HEK293 (cell line): ENCODE measurements around the gene NFATC3.

Source experiments
- CTCF ChIA-PET: fragments of 350-600 bp; formaldehyde crosslinking; extraction: SDS; loops from one replicate; lab custom pipeline; 2021; ENCODE audit warnings: antibody characterized with exemption; lab: Yijun Ruan, JAX
- POLR2A ChIA-PET: fragments of 300-600 bp; formaldehyde crosslinking; extraction: SDS; loops from one replicate; lab custom pipeline; 2020; ENCODE audit warnings: antibody characterized with exemption, inconsistent platforms; lab: Yijun Ruan, JAX
- H3K27ac ChIP-seq: fragments of 200-500 bp; sonication (Bioruptor generic); 2 replicates; pipeline ENCODE4 v1.5.1; 2014; ENCODE audit warnings: low read depth, low read length, control low read depth, inconsistent platforms; ENCODE audit errors: extremely low read depth
- H3K36me3 ChIP-seq, 2 experiments: fragments of 200-500 bp in 1 of 2; sonication (Bioruptor generic) in 1 of 2; 1 replicate in 1 of 2; 2 replicates in 1 of 2; pipeline ENCODE4 v1.5.1; 2014 to 2017; ENCODE audit warnings: inconsistent platforms in 2 of 2, low read length in 2 of 2; ENCODE audit not compliant: control insufficient read depth in 2 of 2, insufficient read depth in 1 of 2
- H3K4me1 ChIP-seq: fragments of 200-500 bp; sonication (Bioruptor generic); 2 replicates; pipeline ENCODE4 v1.5.1; 2014; ENCODE audit warnings: mild to moderate bottlenecking, low read length, inconsistent platforms; ENCODE audit not compliant: control insufficient read depth, insufficient read depth
- H3K4me3 ChIP-seq: 2 replicates; pipeline ENCODE4 v1.5.1; 2011; ENCODE audit warnings: low read depth, mild to moderate bottlenecking, control low read depth, low read length, moderate library complexity
- H3K9me3 ChIP-seq: fragments of 200-500 bp; sonication (Bioruptor generic); 2 replicates; pipeline ENCODE4 v1.5.1; 2014; ENCODE audit warnings: low read depth, low read length, inconsistent platforms; ENCODE audit not compliant: control insufficient read depth, insufficient read depth
- HIC1 ChIP-seq: fragments of 450-650 bp; formaldehyde crosslinking; IDR thresholded peaks from 2 replicates; pipeline ENCODE4 v1.5.1; 2016; ENCODE audit warnings: missing biosample characterization, missing genetic modification characterization
- MEIS1 ChIP-seq: sonication (generic); formaldehyde crosslinking; IDR thresholded peaks from 2 replicates; pipeline ENCODE4 v1.8.1; 2022; ENCODE audit warnings: missing genetic modification reagents, mild to moderate bottlenecking, borderline replicate concordance
- MZF1 ChIP-seq: fragments of 450-650 bp; formaldehyde crosslinking; IDR thresholded peaks from 2 replicates; pipeline ENCODE4 v1.5.1; 2017; ENCODE audit warnings: missing biosample characterization, missing genetic modification characterization, borderline replicate concordance
- PRDM4 ChIP-seq: fragments of 450-650 bp; formaldehyde crosslinking; IDR thresholded peaks from 2 replicates; pipeline ENCODE4 v1.5.1; 2017; ENCODE audit warnings: missing biosample characterization, missing genetic modification characterization
- PRDM6 ChIP-seq: fragments of 450-650 bp; formaldehyde crosslinking; IDR thresholded peaks from 2 replicates; pipeline ENCODE4 v1.5.1; 2017; ENCODE audit warnings: missing biosample characterization, missing genetic modification characterization
- RBAK ChIP-seq: fragments of 450-650 bp; formaldehyde crosslinking; IDR thresholded peaks from 2 replicates; pipeline ENCODE4 v1.5.1; 2016; ENCODE audit warnings: missing biosample characterization, missing genetic modification characterization
- SCRT2 ChIP-seq: fragments of 450-650 bp; formaldehyde crosslinking; IDR thresholded peaks from 2 replicates; pipeline ENCODE4 v1.5.1; 2016; ENCODE audit warnings: missing biosample characterization, missing genetic modification characterization
- YY2 ChIP-seq: fragments of 450-650 bp; formaldehyde crosslinking; IDR thresholded peaks from 2 replicates; pipeline ENCODE4 v1.5.1; 2016; ENCODE audit warnings: missing biosample characterization, missing genetic modification characterization
- ZBTB49 ChIP-seq: fragments of 450-650 bp; formaldehyde crosslinking; IDR thresholded peaks from 2 replicates; pipeline ENCODE4 v1.5.1; 2016; ENCODE audit warnings: missing biosample characterization, missing genetic modification characterization, low read depth
- ZIC2 ChIP-seq: fragments of 450-650 bp; formaldehyde crosslinking; IDR thresholded peaks from 2 replicates; pipeline ENCODE4 v1.5.1; 2016; ENCODE audit warnings: missing biosample characterization, missing genetic modification characterization
- ZNF155 ChIP-seq: fragments of 450-650 bp; formaldehyde crosslinking; IDR thresholded peaks from 2 replicates; pipeline ENCODE4 v1.5.1; 2016; ENCODE audit warnings: missing biosample characterization, missing genetic modification characterization
- ZNF175 ChIP-seq: fragments of 450-650 bp; formaldehyde crosslinking; IDR thresholded peaks from 2 replicates; pipeline ENCODE4 v1.5.1; 2016; ENCODE audit warnings: missing biosample characterization, missing genetic modification characterization
- ZNF2 ChIP-seq: fragments of 450-650 bp; formaldehyde crosslinking; IDR thresholded peaks from 2 replicates; pipeline ENCODE4 v1.5.1; 2016; ENCODE audit warnings: missing biosample characterization, missing genetic modification characterization
- ZNF239 ChIP-seq: fragments of 450-650 bp; formaldehyde crosslinking; IDR thresholded peaks from 2 replicates; pipeline ENCODE4 v1.5.1; 2016; ENCODE audit warnings: missing biosample characterization, missing genetic modification characterization
- ZNF341 ChIP-seq: fragments of 450-650 bp; formaldehyde crosslinking; IDR thresholded peaks from 2 replicates; pipeline ENCODE4; 2016; ENCODE audit warnings: low read depth, missing biosample characterization, missing genetic modification characterization
- ZNF394 ChIP-seq: fragments of 450-650 bp; formaldehyde crosslinking; IDR thresholded peaks from 2 replicates; pipeline ENCODE4 v1.5.1; 2016; ENCODE audit warnings: missing biosample characterization, missing genetic modification characterization, mild to moderate bottlenecking, moderate library complexity, borderline replicate concordance
- ZNF416 ChIP-seq: fragments of 450-650 bp; formaldehyde crosslinking; IDR thresholded peaks from 2 replicates; pipeline ENCODE4 v1.5.1; 2016; ENCODE audit warnings: missing biosample characterization, missing genetic modification characterization
- ZNF423 ChIP-seq: fragments of 450-650 bp; formaldehyde crosslinking; IDR thresholded peaks from 2 replicates; pipeline ENCODE4 v1.5.1; 2016; ENCODE audit warnings: missing biosample characterization, missing genetic modification characterization
- ZNF513 ChIP-seq: fragments of 450-650 bp; IDR thresholded peaks from 2 replicates; pipeline ENCODE4 v1.5.1; 2018; ENCODE audit warnings: missing biosample characterization, missing genetic modification characterization
- ZNF530 ChIP-seq: fragments of 450-650 bp; formaldehyde crosslinking; IDR thresholded peaks from 2 replicates; pipeline ENCODE4 v1.5.1; 2016; ENCODE audit warnings: low read depth, missing biosample characterization, missing genetic modification characterization
- ZNF555 ChIP-seq: fragments of 450-650 bp; formaldehyde crosslinking; conservative IDR thresholded peaks from 2 replicates; pipeline ENCODE4 v1.5.1; 2017; ENCODE audit warnings: missing biosample characterization, mild to moderate bottlenecking, missing genetic modification characterization, inconsistent platforms
- ZNF785 ChIP-seq: fragments of 450-650 bp; formaldehyde crosslinking; IDR thresholded peaks from 2 replicates; pipeline ENCODE4 v1.5.1; 2016; ENCODE audit warnings: missing biosample characterization, missing genetic modification characterization
- ZSCAN23 ChIP-seq: fragments of 450-650 bp; formaldehyde crosslinking; IDR thresholded peaks from 2 replicates; pipeline ENCODE4 v1.5.1; 2016; ENCODE audit warnings: missing biosample characterization, missing genetic modification characterization

The NFATC3 gene

GRCh38 chr16:68249371-68249770 is 164.2 kb downstream of the NFATC3 start:
- Histone ChIP-seq H3K9me3 (no peaks in the 10 kb centered on the region), H3K27ac (no peak overlapping the region), H3K4me1 (0 out of 2 replicates have a peak, but pooled peaks cover 2% of the 10 kb centered on the region), H3K36me3 (peaks cover 0 to 34% of the 10 kb centered on the region in 2 experiments; a peak in 2 of 3 replicates), H3K4me3 (no peak overlapping the region)
- ChIA-PET CTCF (interaction anchor here (0.7 to 2.8 kb wide), 4 partner anchors 12 to 79 kb away, joined by 3 to 11 read pairs (median 6); partner anchors contain the start of gene SLC7A6), POLR2A (no interaction called here)
- TF ChIP-seq HIC1 (tag by site-specific recombination) (no peak), YY2 (no peak), MZF1 (no peak), ZNF530 (no peak), ZNF785 (no peak), ZBTB49 (tag by site-specific recombination) (no peak), ZNF2 (tag by site-specific recombination) (no peak), ZNF155 (no peak), ZNF416 (tag by site-specific recombination) (no peak)

- TF ChIP-seq SCRT2 (tag by site-specific recombination): peak; percentile 68
- no peak for TF ChIP-seq RBAK (tag by site-specific recombination)
- TF ChIP-seq ZNF175 (tag by site-specific recombination): no peak
- no peak for TF ChIP-seq ZNF555 (tag by site-specific recombination)
- TF ChIP-seq PRDM4: no peak
- no peaks in the 10 kb centered on the region for H3K9me3 ChIP-seq
- H3K27ac ChIP-seq: no peak overlapping the region
- H3K4me1 ChIP-seq: no peaks in the 10 kb centered on the region
- peaks cover 0 to 50% of the 10 kb centered on the region in 2 experiments; a peak in 2 of 3 replicates for H3K36me3 ChIP-seq
- ChIA-PET CTCF (interaction anchor here (0.6 to 2.8 kb wide), 2 partner anchors 11 to 206 kb away, joined by 4 to 14 read pairs; no protein-coding TSS in a partner anchor), POLR2A (interaction anchor here (2.4 kb wide), 1 partner anchor 14 kb away, joined by 9 read pairs; no protein-coding TSS in a partner anchor)
- H3K4me3 ChIP-seq: no peak overlapping the region
Measured at GRCh38 chr16:68250951-68251350, 165.8 kb downstream of the NFATC3 start.

GRCh38 chr16:68251832-68252231 is 166.7 kb downstream of the NFATC3 start:
- no peak overlapping the region for H3K27ac ChIP-seq
- TF ChIP-seq ZNF394 (tag by site-specific recombination) (no peak), ZNF513 (tag by site-specific recombination) (no peak), ZNF239 (no peak), PRDM6 (tag by site-specific recombination) (no peak), ZNF423 (tag by site-specific recombination) (no peak), ZIC2 (no peak), MEIS1 (CRISPR knock-in tag) (no peak), ZSCAN23 (no peak), ZNF341 (tag by site-specific recombination) (no peak)

More at GRCh38 chr16:68251832-68252231, 166.7 kb downstream of the NFATC3 start:
- H3K9me3 ChIP-seq: no peaks in the 10 kb centered on the region
- POLR2A ChIA-PET: interaction anchor here (0.6 to 2.4 kb wide), 3 partner anchors 15 to 699 kb away, joined by 3 to 9 read pairs (median 3); partner anchors contain the start of genes PRMT7 and SLC7A6OS
- peaks cover 0 to 53% of the 10 kb centered on the region in 2 experiments; a peak in 2 of 3 replicates for H3K36me3 ChIP-seq
- no peak overlapping the region for H3K4me3 ChIP-seq
- no peaks in the 10 kb centered on the region for H3K4me1 ChIP-seq
- CTCF ChIA-PET: interaction anchor here (1.8 to 2.8 kb wide), 2 partner anchors 10 to 12 kb away, joined by 5 to 14 read pairs; partner anchors contain the start of gene SLC7A6
